Activated CD4-positive, alpha-beta T cell treated with anti-CD3 and anti-CD28 coated beads, Interleukin-2, Interleukin-6, amounts not matched to agents 100 ng/mL and 50 ng/mL, durations not matched to agents 16 hours and 8 hours (primary cell): Measurements from ENCODE around the gene HBA2.
"Not testable (repeated sequence)": the region's sequence is repeated elsewhere in the genome, so short reads cannot be mapped to it uniquely, and the experiment has no call there.

Experiments
- DNase-seq: peaks from one replicate; pipeline ENCODE4 v3.0.0-alpha.2; 2020

HBA2 gene

DNA sequence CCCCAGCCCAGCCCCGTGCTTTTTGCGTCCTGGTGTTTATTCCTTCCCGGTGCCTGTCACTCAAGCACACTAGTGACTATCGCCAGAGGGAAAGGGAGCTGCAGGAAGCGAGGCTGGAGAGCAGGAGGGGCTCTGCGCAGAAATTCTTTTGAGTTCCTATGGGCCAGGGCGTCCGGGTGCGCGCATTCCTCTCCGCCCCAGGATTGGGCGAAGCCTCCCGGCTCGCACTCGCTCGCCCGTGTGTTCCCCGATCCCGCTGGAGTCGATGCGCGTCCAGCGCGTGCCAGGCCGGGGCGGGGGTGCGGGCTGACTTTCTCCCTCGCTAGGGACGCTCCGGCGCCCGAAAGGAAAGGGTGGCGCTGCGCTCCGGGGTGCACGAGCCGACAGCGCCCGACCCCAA is 3.3 kb downstream of the HBA2 start:
- not testable (repeated sequence) for DNase-seq

DNA sequence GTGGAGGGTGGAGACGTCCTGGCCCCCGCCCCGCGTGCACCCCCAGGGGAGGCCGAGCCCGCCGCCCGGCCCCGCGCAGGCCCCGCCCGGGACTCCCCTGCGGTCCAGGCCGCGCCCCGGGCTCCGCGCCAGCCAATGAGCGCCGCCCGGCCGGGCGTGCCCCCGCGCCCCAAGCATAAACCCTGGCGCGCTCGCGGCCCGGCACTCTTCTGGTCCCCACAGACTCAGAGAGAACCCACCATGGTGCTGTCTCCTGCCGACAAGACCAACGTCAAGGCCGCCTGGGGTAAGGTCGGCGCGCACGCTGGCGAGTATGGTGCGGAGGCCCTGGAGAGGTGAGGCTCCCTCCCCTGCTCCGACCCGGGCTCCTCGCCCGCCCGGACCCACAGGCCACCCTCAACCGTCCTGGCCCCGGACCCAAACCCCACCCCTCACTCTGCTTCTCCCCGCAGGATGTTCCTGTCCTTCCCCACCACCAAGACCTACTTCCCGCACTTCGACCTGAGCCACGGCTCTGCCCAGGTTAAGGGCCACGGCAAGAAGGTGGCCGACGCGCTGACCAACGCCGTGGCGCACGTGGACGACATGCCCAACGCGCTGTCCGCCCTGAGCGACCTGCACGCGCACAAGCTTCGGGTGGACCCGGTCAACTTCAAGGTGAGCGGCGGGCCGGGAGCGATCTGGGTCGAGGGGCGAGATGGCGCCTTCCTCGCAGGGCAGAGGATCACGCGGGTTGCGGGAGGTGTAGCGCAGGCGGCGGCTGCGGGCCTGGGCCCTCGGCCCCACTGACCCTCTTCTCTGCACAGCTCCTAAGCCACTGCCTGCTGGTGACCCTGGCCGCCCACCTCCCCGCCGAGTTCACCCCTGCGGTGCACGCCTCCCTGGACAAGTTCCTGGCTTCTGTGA is 4.1 kb downstream of the HBA2 start, which contains the start of gene HBA1:
Gene HBA1, plus strand, starts transcription at position 204 of the 906 bp plus-strand sequence. Its CDS starts 37 bp downstream, at position 241.
- DNase-seq, result not testable (repeated sequence)

DNA sequence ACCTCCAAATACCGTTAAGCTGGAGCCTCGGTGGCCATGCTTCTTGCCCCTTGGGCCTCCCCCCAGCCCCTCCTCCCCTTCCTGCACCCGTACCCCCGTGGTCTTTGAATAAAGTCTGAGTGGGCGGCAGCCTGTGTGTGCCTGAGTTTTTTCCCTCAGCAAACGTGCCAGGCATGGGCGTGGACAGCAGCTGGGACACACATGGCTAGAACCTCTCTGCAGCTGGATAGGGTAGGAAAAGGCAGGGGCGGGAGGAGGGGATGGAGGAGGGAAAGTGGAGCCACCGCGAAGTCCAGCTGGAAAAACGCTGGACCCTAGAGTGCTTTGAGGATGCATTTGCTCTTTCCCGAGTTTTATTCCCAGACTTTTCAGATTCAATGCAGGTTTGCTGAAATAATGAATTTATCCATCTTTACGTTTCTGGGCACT is 4.7 kb downstream of the HBA2 start:
- DNase-seq, result no peak

DNA sequence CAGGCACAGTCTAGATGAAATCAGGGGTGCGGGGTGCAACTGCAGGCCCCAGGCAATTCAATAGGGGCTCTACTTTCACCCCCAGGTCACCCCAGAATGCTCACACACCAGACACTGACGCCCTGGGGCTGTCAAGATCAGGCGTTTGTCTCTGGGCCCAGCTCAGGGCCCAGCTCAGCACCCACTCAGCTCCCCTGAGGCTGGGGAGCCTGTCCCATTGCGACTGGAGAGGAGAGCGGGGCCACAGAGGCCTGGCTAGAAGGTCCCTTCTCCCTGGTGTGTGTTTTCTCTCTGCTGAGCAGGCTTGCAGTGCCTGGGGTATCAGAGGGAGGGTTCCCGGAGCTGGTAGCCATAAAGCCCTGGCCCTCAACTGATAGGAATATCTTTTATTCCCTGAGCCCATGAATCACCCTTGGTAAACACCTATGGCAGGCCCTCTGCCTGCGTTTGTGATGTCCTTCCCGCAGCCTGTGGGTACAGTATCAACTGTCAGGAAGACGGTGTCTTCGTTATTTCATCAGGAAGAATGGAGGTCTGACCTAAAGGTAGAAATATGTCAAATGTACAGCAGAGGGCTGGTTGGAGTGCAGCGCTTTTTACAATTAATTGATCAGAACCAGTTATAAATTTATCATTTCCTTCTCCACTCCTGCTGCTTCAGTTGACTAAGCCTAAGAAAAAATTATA is 5.4 kb downstream of the HBA2 start:
- no peak for DNase-seq

DNA sequence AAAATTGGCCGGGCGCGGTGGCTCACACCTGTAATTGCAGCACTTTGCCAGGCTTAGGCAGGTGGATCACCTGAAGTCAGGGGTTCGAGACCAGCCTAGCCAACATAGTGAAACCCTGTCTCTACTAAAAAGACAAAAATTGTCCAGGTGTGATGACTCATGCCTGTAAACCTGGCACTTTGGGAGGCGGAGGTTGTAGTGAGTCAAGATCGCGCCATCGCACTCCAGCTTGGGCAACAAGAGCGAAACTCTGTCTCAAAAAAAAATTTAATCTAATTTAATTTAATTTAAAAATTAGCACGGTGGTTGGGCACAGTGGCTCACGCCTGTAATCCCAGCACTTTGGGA is 6.0 kb downstream of the HBA2 start:
- DNase-seq, result no peak

DNA sequence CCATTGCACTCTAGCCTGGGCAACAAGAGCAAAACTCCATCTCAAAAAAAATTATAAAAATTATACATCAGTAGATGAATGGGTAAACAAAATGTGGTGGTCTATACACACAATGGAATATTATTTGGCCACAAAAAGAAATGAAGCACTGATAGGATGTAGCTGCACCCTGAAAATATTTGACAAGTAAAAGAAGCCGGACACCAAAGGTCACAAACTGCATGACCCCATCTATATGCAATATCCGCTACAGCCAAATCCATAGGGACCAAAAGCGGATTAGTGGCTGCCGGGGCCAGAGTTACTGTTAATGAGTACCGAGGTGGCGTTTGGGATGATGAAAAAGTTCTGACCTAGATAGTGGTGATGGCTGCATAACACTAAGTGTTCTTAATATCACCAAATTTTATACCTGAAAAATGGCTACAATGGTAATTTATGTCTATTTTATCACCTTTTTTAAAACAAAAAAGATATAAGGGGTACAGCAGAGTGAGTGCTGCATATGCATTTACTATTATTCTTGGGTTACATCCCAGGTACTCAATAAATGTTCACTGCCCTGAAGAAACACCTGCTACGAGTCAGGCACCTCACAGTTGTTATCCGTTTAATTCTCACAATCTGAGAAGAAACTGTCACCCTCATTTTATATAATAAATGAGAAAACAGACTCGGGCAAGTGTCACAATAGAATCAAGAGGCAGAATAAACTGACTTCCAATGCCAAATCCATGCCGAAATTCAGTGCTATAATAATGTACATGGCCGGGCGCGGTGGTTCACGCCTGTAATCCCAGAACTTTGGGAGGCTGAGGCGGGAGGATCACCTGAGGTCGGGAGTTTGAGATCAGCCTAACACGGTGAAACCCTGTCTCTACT is 6.8 kb downstream of the HBA2 start:
- no peak for DNase-seq

DNA sequence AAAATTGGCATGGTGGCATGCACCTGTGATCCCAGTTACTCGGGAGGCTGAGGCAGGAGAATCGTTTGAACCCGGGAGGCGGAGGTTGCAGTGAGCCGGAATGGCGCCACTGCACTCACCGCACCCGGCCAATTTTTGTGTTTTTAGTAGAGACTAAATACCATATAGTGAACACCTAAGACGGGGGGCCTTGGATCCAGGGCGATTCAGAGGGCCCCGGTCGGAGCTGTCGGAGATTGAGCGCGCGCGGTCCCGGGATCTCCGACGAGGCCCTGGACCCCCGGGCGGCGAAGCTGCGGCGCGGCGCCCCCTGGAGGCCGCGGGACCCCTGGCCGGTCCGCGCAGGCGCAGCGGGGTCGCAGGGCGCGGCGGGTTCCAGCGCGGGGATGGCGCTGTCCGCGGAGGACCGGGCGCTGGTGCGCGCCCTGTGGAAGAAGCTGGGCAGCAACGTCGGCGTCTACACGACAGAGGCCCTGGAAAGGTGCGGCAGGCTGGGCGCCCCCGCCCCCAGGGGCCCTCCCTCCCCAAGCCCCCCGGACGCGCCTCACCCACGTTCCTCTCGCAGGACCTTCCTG is 7.5 kb downstream of the HBA2 start, which contains the start of gene HBQ1:
Gene HBQ1, plus strand, starts transcription at position 359 of the 575 bp plus-strand sequence. Its CDS starts 28 bp downstream, at position 387.
- peak; percentile 42 for DNase-seq

DNA sequence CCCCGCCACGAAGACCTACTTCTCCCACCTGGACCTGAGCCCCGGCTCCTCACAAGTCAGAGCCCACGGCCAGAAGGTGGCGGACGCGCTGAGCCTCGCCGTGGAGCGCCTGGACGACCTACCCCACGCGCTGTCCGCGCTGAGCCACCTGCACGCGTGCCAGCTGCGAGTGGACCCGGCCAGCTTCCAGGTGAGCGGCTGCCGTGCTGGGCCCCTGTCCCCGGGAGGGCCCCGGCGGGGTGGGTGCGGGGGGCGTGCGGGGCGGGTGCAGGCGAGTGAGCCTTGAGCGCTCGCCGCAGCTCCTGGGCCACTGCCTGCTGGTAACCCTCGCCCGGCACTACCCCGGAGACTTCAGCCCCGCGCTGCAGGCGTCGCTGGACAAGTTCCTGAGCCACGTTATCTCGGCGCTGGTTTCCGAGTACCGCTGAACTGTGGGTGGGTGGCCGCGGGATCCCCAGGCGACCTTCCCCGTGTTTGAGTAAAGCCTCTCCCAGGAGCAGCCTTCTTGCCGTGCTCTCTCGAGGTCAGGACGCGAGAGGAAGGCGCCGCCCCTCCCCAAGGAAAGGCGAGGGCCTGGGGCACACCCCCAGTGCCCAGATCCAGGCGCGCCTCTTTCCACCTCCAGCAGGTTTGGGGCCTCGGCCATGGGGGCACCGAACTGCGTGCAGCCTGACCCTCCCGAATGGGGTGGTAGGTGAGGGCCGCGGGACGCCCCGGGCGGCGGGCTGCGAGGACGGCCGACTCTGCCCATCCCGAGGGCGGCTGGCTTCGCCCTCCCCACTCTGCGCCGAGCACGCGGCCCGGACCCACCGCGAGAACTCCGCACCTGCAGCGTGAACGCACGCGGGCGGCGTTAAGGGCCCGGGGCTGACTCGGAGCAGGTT is 8.2 kb downstream of the HBA2 start:
- peak; percentile 88 for DNase-seq

DNA sequence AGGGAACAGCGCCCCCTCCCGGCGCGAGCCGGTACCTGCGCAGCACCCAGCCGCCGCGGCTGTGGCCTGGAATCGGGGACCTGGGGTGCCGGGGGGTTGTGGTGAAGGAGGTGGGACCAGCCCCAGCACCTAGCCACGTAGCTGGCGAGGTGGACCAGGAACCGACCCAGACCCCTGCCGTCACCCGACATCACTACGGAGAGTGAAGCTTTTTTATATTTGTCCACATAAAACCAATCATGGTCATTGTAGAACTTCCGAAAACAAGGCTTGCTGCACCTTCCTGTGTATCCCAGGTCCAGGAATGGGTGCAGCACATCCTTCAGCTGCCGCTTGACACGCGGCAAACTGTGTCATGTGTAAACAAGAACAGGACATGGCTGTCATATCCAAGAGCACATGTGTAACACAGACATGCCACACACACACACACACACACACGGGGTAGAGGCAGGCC is 8.9 kb downstream of the HBA2 start:
- DNase-seq, result no peak

DNA sequence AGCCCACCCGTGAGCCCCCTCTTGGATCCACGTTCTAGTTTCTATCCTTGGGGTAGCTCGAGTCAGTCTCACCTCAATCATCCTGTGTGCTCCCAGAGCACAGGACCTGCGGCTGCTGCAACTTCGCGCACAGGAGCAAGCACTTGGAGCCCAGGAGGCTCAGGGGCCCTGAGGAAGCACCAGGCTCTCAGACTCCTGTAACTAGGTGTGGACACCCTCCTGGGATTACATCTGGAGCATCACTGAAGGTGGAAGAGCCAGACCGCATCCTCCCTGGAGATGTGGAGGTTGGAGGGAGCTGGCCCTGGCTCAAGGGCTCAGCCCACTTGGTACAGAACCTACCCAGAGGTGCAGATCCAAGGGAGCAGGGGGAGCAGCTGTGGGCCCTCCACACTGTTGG is 10.3 kb downstream of the HBA2 start:
- DNase-seq, result no peak

DNA sequence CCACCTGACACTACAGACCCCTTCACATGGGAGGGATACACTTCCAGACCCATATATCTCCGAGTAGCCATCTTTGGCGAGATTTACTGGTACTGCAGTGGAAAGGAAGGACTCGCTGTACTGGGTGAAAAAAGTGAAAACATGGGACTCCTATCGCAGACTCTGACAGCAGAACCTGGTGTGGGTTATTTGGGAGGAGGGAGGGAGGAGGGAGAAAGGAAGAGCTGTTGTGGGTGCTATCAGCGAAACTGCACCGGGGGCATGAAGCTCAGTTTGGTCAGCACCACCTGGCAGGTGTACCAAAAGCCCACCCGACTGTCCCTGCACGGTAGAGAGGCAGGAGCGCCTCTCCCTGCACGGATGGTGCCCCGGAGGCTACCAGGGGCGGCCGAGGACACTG is 12.5 kb downstream of the HBA2 start:
- no peak for DNase-seq

DNA sequence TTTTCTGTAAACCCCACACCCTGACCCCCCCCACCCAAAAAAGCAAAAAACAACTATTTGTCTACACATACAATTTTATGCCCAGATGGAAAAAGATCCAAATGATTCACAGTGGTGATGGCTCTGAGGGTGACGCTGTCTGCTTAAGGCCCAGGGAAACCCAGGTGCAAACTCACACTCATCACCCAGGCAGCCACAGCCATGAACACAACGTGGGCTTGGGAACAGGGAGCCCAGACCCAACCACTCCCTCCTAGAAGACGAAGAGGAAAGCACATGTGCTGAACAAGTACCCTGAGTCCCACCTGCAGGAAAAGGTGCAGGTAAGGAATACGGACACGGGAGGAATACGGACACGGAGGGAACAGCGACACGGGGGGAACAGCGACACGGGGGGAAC is 13.0 kb downstream of the HBA2 start:
- no peak for DNase-seq

DNA sequence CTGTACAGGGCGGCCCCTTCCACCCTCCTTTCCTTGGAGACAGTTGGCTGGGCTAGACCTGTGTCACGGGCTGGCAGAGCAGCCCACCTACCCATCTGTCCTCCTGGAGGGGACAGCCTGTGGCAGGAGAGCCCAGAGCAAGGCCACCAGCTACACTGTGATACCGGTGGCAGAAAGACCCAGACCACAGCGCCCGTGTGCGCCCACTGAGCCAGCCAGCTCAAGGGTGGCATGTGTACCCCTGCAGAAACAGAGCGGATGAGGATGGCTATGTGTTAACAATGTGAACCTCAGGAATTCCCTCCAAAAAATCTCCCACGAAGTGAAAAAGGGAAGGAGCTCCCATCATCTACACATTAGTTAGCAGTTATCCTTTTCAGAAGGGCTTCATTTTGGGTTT is 14.7 kb downstream of the HBA2 start:
- no peak for DNase-seq

DNA sequence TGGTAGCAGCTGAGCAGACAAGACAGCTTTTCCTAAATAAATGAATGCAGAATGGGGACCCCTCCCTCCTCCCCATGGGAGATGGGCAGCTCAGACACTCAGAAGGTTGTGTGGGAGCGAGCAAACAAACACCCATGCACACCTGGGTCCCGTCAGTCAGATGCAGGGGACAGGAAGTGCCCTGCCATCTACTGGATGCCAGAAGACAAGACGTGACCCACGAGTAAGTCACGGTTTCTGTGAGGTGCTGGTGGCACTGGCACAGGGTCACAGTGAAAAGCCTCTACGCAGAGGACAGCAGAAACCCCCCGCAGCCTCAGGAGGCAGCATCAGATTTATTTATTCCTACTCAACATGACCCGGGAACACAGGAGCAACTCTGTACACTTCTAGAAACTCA is 16.0 kb downstream of the HBA2 start:
- DNase-seq, result peak; percentile 39

DNA sequence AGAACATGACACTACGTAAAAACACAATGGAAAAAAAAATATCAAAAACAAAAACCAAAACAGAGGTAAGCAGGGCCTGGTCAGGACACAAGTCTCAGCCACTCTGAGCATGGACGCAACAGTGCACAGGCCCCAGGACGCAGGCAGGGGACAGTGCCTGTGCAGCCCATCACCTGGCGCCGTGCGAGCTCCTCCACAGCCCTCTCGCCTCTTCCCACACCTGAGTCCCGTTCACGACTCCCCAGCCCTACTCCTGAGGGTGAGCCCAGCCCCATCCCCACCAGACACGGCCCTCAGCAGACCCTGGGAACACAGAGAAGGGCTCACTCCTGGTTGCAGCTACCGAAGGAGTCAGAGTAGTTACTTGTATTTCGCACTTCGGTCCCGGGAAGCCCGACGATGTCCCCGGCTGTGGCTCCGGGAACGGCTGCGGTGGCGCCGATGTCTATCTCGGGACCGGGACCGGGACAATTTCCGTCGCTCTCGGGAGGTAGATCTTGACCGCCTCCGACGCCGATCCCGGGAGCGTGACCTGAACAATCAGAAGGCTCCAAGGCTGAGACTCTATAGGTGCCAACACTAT is 17.0 kb downstream of the HBA2 start:
- DNase-seq, result no peak

DNA sequence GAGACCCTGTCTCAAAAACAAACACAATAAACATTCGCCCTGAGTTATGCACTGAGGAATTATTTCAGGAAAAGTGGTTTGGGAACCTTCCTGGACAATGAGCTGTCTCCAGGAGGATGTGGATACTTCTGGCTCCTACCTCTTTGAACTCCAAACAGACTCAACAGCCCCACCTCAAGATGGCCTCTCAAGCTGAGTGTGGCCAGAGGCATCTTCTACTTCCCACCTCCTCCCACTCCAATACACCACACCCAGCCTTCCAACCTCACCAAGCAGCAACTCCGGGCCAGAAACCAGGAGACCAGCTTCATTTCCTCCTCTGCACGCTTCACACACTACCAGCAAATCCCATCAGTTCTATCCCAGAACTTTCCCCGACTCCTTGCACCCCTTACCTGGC is 19.2 kb downstream of the HBA2 start:
- no peak for DNase-seq

DNA sequence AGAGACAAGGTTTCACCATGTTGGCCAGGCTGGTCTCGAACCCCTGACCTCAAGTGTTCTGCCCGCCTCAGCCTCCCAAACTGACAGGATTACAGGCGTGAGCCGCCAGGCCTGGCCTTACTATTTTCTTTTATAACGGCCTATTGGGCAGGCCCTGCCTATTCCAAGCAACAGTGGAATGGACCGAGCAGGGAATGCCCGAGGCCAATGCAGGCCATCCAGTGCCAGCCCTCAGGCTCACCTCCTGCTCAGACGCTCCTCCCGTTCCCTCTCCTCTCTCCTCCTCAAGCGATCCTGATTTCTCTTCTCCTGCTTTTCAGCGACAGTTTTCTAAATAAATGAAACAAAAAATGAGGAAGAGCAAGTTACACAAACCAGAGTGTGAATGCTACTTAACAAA is 20.0 kb downstream of the HBA2 start:
- no peak for DNase-seq

DNA sequence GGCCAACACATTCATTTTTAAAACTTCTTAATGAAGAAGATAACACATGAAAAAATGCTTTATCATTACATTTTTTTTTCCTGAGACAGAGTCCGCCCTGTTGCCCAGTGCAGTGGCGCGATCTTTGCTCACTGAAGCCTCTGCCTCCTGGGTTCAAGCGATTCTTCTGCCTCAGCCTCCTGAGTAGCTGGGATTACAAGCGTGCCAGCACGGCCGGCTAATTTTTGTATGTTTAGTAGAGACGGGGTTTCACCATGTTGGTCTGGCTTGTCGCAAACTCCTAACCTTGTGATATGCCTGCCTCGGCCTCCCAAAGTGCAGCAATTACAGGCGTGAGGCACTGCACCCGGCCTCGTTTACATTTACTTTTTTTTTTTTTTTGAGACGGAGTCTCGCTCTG is 20.8 kb downstream of the HBA2 start:
- DNase-seq, result no peak

DNA sequence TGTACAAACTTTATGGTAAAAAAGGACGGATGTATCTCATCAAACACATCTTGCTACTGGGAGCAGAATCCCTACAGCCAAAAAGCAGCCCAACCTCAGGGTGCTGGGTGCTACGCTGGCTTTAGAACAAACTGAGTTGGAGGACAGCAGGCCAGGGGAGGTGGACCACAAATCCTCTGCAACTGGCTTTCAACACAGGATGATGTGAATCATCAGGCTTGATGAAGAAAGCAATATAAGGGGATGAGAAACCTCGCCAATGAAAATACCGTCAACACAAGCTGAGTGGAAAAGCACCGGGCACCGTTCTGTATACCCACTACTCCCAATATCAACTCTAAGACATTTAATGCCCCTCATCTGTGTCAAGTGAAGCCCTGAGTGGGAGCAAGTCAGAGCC is 21.8 kb downstream of the HBA2 start:
- DNase-seq, result no peak

DNA sequence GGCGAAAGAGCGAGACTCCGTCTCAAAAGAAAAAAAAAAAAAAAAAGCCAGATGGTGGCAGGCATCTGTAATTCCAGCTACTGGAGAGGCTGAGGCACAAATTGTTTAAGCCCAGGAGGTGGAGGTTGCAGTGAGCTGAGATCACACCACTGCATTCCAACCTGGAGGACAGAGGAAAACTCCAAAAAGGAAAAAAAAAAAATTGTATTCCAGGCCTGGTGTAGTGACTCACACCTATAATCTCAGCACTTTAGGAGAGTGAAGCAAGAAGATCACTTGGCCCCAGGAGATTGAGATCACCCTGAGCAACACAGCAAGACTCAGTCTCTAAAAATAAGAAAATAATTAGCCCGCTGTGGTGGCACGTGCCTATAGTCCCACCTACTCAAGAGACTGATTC is 27.7 kb downstream of the HBA2 start:
- DNase-seq, result no peak

DNA sequence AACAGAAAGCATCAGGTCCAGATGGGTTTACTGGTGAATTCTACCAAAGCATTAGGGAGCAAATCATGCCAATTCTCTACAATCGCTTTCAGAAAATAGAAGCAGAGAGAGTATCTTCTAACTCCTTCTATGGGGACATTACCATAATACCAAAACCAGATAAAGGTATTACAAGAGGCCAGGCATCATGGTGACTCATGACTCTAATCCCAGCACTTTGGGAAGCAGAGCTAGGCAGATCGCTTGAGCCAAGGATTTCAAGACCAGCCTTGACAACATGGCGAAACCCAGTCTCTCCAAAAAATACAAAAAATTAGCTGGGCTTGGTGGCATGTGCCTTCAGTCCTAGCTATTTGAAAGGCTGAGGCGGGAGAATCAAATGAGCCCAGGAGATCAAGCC is 30.6 kb downstream of the HBA2 start:
- DNase-seq, result no peak
